Heart right ventricle (tissue), 16 donors: ENCODE measurements around the gene TAL1. TPM values are rescaled to one million over a fixed set of nuclear protein-coding genes. Genes with fewer than 3 reads are reported as not detected.

Experiments
- ATAC-seq, 8 donors: fragments of 200-7000 bp; cut with Tn5 transposase; one replicate each; pipeline ENCODE4 v1.9.1; 2020; ENCODE audit warnings: mild to moderate bottlenecking in 8 of 8, moderate library complexity in 8 of 8, moderate number of reproducible peaks in 1 of 8
- DNase-seq, 2 donors: peaks; one replicate each; pipeline ENCODE4 v3.0.0-alpha.2; 2020
- H3K27ac ChIP-seq, 10 donors: fragments of 200-600 bp; sonication (generic) in 2 of 10; one replicate each; pipeline versions ENCODE4 v1.5.0 to v1.8.0; 2020 to 2022; ENCODE audit warnings: mild to moderate bottlenecking in 3 of 10
- H3K27me3 ChIP-seq, 7 donors: fragments of 200-600 bp; one replicate each; pipeline ENCODE4 v1.8.0; 2021 to 2022; ENCODE audit warnings: mild to moderate bottlenecking in 2 of 7
- H3K36me3 ChIP-seq, 9 donors: fragments of 200-600 bp; sonication (generic) in 1 of 9; one replicate each; pipeline versions ENCODE4 v1.5.0 to v1.8.0; 2020 to 2022; ENCODE audit warnings: mild to moderate bottlenecking in 2 of 9
- H3K4me1 ChIP-seq, 9 donors: fragments of 200-600 bp; sonication (generic) in 1 of 9; one replicate each; pipeline versions ENCODE4 v1.5.0 to v1.8.0; 2020 to 2022; ENCODE audit warnings: mild to moderate bottlenecking in 4 of 9
- H3K4me3 ChIP-seq, 10 donors: fragments of 200-600 bp; sonication (generic) in 2 of 10; one replicate each; pipeline versions ENCODE4 v1.5.0 to v1.8.0; 2020 to 2022; ENCODE audit warnings: mild to moderate bottlenecking in 7 of 10, moderate library complexity in 2 of 10
- H3K9me3 ChIP-seq, 11 donors: fragments of 200-600 bp in 10 of 11; sonication (generic) in 2 of 11; one replicate each; pipeline versions ENCODE4 v1.5.0 to v1.8.0; 2013 to 2022; ENCODE audit warnings: mild to moderate bottlenecking in 2 of 11, control low read depth in 1 of 11, moderate library complexity in 1 of 11
- CTCF ChIP-seq, 9 donors: fragments of 200-600 bp; sonication (generic) in 2 of 9; IDR thresholded peaks; one replicate each; pipeline versions ENCODE4 v1.5.0 to v1.8.0; 2021 to 2022; ENCODE audit warnings: antibody characterized with exemption in 9 of 9, mild to moderate bottlenecking in 5 of 9, moderate library complexity in 1 of 9
- WGBS, 2 donors: extraction: QIAGEN DNeasy Blood & Tissue Kit; methylation state at CpG; one replicate each; pipeline ENCODE4 v1.1.7; 2013; ENCODE audit warnings: inconsistent platforms in 1 of 2; 5-methylcytosine and 5-hydroxymethylcytosine counted together
- intact Hi-C, 10 donors: fragments of 100-400 bp; cut with DNase I; formaldehyde crosslinking; loops; one replicate each; pipeline versions ENCODE4 v1.11.1 to v1.14.2; 2022
- polyA plus RNA-seq, 2 donors: library from polyadenylated mRNA; stranded (reverse); fragments of 200-250 nt; gene quantifications; one replicate each; pipeline ENCODE4 v1.2.3, GENCODE V29; 2013
- total RNA-seq, 10 donors: library from RNA; stranded (reverse); fragmentation: NEBNext Ultra II Directional in 3 of 10; extraction: Animal tissue kit (Norgen Biotek cat#: 25700) in 3 of 10; gene quantifications; one replicate each; pipeline versions ENCODE4 v1.2.1 to v1.2.4, GENCODE V29; 2021 to 2023
- donor health status: Arrhythmogenic right ventricular cardiomyopathy.
- donor health status: ischemic (EF 13 %, LVEDD 7.1; RV severe dilation, severe dysfunction).
- donor health status: healthy with polysubstance abuse.
- donor health status: DM: no; HTN: yes; CAD: no.
- donor health status: DM: no; HTN: no; CAD: no.
- donor health status: ischemic (EF 25% LVEDD 6.9; RV normal size, moderate dysfunction).
- donor health status: ischemic (EF 25% LVEDD 5.7; RV mildly dilated, moderate dysfunction).
- donor health status: healthy.
- donor health status: DM: yes; HTN: yes; CAD: no.
- donor health status: Ischemic cardiomyopathy.
- donor health status: ischemic (EF 35%, LVEDD 5.7; RV mildly dilated, moderate dysfunction).
- donor health status: nonischemic (EF 11% LVEDD 7.7; RV severe dilation, severe dysfunction).
- donor health status: DM: yes; HTN: yes; CAD: no.
- donor health status: PGD.
- donor health status: ischemic (EF 29% LVEDD 5.4; RV normal size, mild dysfunction).
- donor health status: nonischemic (EF 23%, LVEDD 6.1; RV moderate dilation, normal function).

TAL1 gene
- total and polyA plus RNA-seq, 12 donors = 1.8 to 7.4 (median 4.0) TPM

GRCh38 chr1:47184822-47185677, 47.0 kb downstream of the TAL1 start:
- peaks cover 0 to 12% (median 8%) of the 10 kb centered on the region in 9 donors for H3K4me1 ChIP-seq
- H3K27me3 ChIP-seq = peaks cover 0 to 33% (median 13%) of the 10 kb centered on the region in 7 donors
- 85 to 86% methylated on average over 14 of the region's 14 CpGs for WGBS, 2 donors
- no peaks in the 10 kb centered on the region for H3K36me3 ChIP-seq
- intact Hi-C loops = loop anchor here in 6 of 10 donors (5.0 to 10.0 kb wide), 6 partner anchors 230 to 540 kb away; partner anchors contain the start of gene FOXE3 (in 1 of the 6)
- no peak for DNase-seq
- no peaks in the 10 kb centered on the region for H3K9me3 ChIP-seq
- no peak for ATAC-seq
- no peak overlapping the region for H3K27ac ChIP-seq
- no peak overlapping the region for H3K4me3 ChIP-seq
- TF ChIP-seq CTCF (IDR thresholded peaks at IDR 0.05) = no peak

- H3K27me3 ChIP-seq = peaks cover 0 to 34% (median 13%) of the 10 kb centered on the region in 7 donors
- ATAC-seq = no peak
- 73 to 80% methylated on average over 5 of the region's 5 CpGs for WGBS, 2 donors
- intact Hi-C loops = loop anchor here in 6 of 10 donors (5.0 to 10.0 kb wide), 6 partner anchors 231 to 541 kb away; partner anchors contain the start of gene FOXE3 (in 1 of the 6)
- no peaks in the 10 kb centered on the region for H3K9me3 ChIP-seq
- no peak for TF ChIP-seq CTCF (IDR thresholded peaks at IDR 0.05)
- no peaks in the 10 kb centered on the region for H3K36me3 ChIP-seq
- no peak for DNase-seq
- H3K4me1 ChIP-seq = peaks cover 3 to 14% (median 11%) of the 10 kb centered on the region in 9 donors
- no peak overlapping the region for H3K27ac ChIP-seq
- no peak overlapping the region for H3K4me3 ChIP-seq
Measured at GRCh38 chr1:47184090-47184821, 47.8 kb downstream of the TAL1 start.

GRCh38 chr1:47183308-47184089, 48.5 kb downstream of the TAL1 start:
- Histone ChIP-seq H3K4me1 (peaks cover 3 to 17% (median 13%) of the 10 kb centered on the region in 9 donors), H3K36me3 (no peaks in the 10 kb centered on the region), H3K27me3 (peaks cover 0 to 34% (median 13%) of the 10 kb centered on the region in 7 donors), H3K27ac (no peak overlapping the region), H3K9me3 (no peaks in the 10 kb centered on the region), H3K4me3 (no peak overlapping the region)
- intact Hi-C loops = loop anchor here in 6 of 10 donors (5.0 to 10.0 kb wide), 6 partner anchors 231 to 541 kb away; partner anchors contain the start of gene FOXE3 (in 1 of the 6)
- ATAC-seq (no peak), DNase-seq (no peak)
- TF ChIP-seq CTCF (IDR thresholded peaks at IDR 0.05) = no peak
- WGBS, 2 donors = 73 to 76% methylated on average over 11 of the region's 11 CpGs
